Measurements from ENCODE around the gene GALNTL6. TPM values are rescaled to one million over a fixed set of nuclear protein-coding genes. Genes with fewer than 3 reads are reported as not detected.

Gene GALNTL6
- total and polyA plus RNA-seq, 2 experiments from 2014 or later, result 0.38 to 0.40 TPM

DNA sequence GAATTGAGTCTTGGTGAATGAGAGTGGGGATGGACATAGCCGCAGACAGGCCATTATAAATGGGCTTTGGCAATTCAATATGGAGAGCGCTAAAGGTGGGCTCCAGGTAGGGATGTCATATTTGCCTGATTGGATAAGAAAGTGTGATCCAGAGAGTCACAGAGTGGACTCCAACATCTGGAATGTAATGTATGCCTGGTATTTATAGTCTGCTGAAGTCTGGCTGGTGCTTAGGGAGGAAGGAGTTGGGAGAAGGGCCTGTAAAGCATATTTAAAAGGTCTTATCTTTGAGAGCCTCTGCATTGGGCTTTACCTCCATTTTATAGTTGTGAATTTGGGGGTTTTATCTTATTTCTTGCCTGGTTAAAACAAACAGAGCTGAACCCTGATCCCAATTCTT lies 153.2 kb downstream of the GALNTL6 start (continued):
- TF ChIP-seq, protein P1, sequence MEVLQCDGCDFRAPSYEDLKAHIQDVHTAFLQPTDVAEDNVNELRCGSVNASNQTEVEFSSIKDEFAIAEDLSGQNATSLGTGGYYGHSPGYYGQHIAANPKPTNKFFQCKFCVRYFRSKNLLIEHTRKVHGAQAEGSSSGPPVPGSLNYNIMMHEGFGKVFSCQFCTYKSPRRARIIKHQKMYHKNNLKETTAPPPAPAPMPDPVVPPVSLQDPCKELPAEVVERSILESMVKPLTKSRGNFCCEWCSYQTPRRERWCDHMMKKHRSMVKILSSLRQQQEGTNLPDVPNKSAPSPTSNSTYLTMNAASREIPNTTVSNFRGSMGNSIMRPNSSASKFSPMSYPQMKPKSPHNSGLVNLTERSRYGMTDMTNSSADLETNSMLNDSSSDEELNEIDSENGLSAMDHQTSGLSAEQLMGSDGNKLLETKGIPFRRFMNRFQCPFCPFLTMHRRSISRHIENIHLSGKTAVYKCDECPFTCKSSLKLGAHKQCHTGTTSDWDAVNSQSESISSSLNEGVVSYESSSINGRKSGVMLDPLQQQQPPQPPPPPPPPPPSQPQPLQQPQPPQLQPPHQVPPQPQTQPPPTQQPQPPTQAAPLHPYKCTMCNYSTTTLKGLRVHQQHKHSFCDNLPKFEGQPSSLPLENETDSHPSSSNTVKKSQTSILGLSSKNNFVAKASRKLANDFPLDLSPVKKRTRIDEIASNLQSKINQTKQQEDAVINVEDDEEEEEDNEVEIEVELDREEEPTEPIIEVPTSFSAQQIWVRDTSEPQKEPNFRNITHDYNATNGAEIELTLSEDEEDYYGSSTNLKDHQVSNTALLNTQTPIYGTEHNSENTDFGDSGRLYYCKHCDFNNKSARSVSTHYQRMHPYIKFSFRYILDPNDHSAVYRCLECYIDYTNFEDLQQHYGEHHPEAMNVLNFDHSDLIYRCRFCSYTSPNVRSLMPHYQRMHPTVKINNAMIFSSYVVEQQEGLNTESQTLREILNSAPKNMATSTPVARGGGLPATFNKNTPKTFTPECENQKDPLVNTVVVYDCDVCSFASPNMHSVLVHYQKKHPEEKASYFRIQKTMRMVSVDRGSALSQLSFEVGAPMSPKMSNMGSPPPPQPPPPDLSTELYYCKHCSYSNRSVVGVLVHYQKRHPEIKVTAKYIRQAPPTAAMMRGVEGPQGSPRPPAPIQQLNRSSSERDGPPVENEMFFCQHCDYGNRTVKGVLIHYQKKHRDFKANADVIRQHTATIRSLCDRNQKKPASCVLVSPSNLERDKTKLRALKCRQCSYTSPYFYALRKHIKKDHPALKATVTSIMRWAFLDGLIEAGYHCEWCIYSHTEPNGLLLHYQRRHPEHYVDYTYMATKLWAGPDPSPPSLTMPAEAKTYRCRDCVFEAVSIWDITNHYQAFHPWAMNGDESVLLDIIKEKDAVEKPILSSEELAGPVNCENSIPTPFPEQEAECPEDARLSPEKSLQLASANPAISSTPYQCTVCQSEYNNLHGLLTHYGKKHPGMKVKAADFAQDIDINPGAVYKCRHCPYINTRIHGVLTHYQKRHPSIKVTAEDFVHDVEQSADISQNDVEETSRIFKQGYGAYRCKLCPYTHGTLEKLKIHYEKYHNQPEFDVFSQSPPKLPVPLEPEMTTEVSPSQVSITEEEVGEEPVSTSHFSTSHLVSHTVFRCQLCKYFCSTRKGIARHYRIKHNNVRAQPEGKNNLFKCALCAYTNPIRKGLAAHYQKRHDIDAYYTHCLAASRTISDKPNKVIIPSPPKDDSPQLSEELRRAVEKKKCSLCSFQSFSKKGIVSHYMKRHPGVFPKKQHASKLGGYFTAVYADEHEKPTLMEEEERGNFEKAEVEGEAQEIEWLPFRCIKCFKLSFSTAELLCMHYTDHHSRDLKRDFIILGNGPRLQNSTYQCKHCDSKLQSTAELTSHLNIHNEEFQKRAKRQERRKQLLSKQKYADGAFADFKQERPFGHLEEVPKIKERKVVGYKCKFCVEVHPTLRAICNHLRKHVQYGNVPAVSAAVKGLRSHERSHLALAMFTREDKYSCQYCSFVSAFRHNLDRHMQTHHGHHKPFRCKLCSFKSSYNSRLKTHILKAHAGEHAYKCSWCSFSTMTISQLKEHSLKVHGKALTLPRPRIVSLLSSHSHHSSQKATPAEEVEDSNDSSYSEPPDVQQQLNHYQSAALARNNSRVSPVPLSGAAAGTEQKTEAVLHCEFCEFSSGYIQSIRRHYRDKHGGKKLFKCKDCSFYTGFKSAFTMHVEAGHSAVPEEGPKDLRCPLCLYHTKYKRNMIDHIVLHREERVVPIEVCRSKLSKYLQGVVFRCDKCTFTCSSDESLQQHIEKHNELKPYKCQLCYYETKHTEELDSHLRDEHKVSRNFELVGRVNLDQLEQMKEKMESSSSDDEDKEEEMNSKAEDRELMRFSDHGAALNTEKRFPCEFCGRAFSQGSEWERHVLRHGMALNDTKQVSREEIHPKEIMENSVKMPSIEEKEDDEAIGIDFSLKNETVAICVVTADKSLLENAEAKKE (CRISPR knock-in tag; IDR thresholded peaks at IDR 0.05), result no peak
- TF ChIP-seq ZNF114 (CRISPR knock-in tag; IDR thresholded peaks at IDR 0.05) (no peak), JUNB (IDR thresholded peaks at IDR 0.05; ENCODE audit: unreplicated experiment) (no peak), STAT1 (IDR thresholded peaks at IDR 0.05; ENCODE audit: unreplicated experiment) (no peak), POLR2AphosphoS5 (IDR thresholded peaks at IDR 0.05; ENCODE audit: low read depth) (no peak)
- TF ChIP-seq, protein P2, sequence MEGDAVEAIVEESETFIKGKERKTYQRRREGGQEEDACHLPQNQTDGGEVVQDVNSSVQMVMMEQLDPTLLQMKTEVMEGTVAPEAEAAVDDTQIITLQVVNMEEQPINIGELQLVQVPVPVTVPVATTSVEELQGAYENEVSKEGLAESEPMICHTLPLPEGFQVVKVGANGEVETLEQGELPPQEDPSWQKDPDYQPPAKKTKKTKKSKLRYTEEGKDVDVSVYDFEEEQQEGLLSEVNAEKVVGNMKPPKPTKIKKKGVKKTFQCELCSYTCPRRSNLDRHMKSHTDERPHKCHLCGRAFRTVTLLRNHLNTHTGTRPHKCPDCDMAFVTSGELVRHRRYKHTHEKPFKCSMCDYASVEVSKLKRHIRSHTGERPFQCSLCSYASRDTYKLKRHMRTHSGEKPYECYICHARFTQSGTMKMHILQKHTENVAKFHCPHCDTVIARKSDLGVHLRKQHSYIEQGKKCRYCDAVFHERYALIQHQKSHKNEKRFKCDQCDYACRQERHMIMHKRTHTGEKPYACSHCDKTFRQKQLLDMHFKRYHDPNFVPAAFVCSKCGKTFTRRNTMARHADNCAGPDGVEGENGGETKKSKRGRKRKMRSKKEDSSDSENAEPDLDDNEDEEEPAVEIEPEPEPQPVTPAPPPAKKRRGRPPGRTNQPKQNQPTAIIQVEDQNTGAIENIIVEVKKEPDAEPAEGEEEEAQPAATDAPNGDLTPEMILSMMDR (conservative IDR thresholded peaks at IDR 0.05; ENCODE audit: low read depth in 2 of 2), result no peak

DNA sequence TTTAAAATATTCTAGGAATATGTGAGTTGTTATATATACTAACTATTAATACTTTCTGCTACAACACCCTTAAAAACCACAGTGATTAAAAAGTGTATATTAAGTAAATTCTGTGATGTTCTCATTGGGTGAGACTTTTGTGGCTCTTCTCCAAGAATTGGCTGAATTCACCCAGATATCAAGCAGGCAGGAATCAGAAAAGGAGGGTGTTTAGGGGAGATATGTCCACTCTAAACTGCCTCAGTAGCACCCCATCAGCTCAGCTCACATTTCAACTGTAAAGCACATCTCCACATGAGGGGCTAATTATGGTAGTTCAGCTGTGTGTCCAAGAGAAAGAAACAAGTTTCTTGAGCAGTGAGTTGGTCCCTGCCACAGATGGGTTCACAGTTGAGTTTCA lies 165.0 kb downstream of the GALNTL6 start:
- Mint-ChIP-seq H3K27me3 (ENCODE audit: insufficient read depth, low read depth, poor library complexity) (no peaks in the 10 kb centered on the region), H3K27ac (no peak overlapping the region), H3K9me3 (no peaks in the 10 kb centered on the region), H3K4me3 (no peak overlapping the region), H3K4me1 (peaks cover 3% of the 10 kb centered on the region; the same call in 2 of the 3 replicates), H3K36me3 (ENCODE audit: low read depth) (no peaks in the 10 kb centered on the region)
- Histone ChIP-seq H3K4me1 (ENCODE audit: insufficient read depth) (0 out of 2 replicates have a peak, but pooled peaks cover 4% of the 10 kb centered on the region), H3K9me2 (ENCODE audit: insufficient read depth) (no peaks in the 10 kb centered on the region; the same call in 1 of the 2 replicates), H3K4me2 (no peak overlapping the region), H3K27ac (ENCODE audit: low read depth) (no peak overlapping the region), H3F3A (replicated peaks; ENCODE audit: low read depth) (no peaks in the 10 kb centered on the region), H3K79me2 (replicated peaks; ENCODE audit: insufficient read depth) (no peaks in the 10 kb centered on the region), H3K4me3 (no peak overlapping the region), H4K20me1 (replicated peaks; ENCODE audit: insufficient read depth) (no peaks in the 10 kb centered on the region), H2AFZ (no peak overlapping the region), H3K27me3 (ENCODE audit: insufficient read depth) (no peaks in the 10 kb centered on the region), H3K36me3 (ENCODE audit: insufficient read depth) (no peaks in the 10 kb centered on the region)
- ATAC-seq, result no peak
- no peak for DNase-seq (ENCODE audit: low spot score)
- TF ChIP-seq, protein P2 (conservative IDR thresholded peaks at IDR 0.05; ENCODE audit: low read depth in 2 of 2), result no peak
- TF ChIP-seq ZNF331 (CRISPR knock-in tag; IDR thresholded peaks at IDR 0.05; ENCODE audit: low read depth) (no peak), ZNF114 (CRISPR knock-in tag; IDR thresholded peaks at IDR 0.05) (no peak), STAT1 (IDR thresholded peaks at IDR 0.05; ENCODE audit: unreplicated experiment) (no peak)
